GM23338 (cell line): ENCODE data around the gene SLCO4A1. TPM values are rescaled to one million over a fixed set of nuclear protein-coding genes. Genes with fewer than 3 reads are reported as not detected.

Source experiments
- ATAC-seq: fragments of 200-7000 bp; cut with Tn5 transposase; 3 replicates; pipeline ENCODE4 v1.9.1; 2020
- DNase-seq: peaks from one replicate; pipeline ENCODE4 v3.0.0-alpha.2; 2015; ENCODE audit warnings: low spot score
- H2AFZ ChIP-seq: fragments of 200-600 bp; sonication (generic); 2 replicates; pipeline ENCODE4 v1.8.0; 2016; ENCODE audit warnings: antibody characterized with exemption, mild to moderate bottlenecking, moderate library complexity
- H3F3A ChIP-seq: fragments of 200-600 bp; sonication (generic); replicated peaks from 2 replicates; pipeline ENCODE4 v1.8.0; 2017; ENCODE audit warnings: antibody characterized with exemption, mixed run types, low read depth
- H3K27ac ChIP-seq: fragments of 200-600 bp; sonication (generic); 2 replicates; pipeline ENCODE4 v1.6.1; 2016; ENCODE audit warnings: low read depth
- H3K27me3 ChIP-seq: fragments of 200-600 bp; sonication (generic); 2 replicates; pipeline ENCODE4 v1.8.0; 2016; ENCODE audit warnings: mild to moderate bottlenecking, mixed run types, moderate library complexity; ENCODE audit not compliant: insufficient read depth
- H3K36me3 ChIP-seq: fragments of 200-600 bp; sonication (generic); 2 replicates; pipeline ENCODE4 v1.8.0; 2016; ENCODE audit warnings: mild to moderate bottlenecking; ENCODE audit not compliant: insufficient read depth
- H3K4me1 ChIP-seq: fragments of 200-600 bp; sonication (generic); 2 replicates; pipeline ENCODE4 v1.8.0; 2016; ENCODE audit warnings: mild to moderate bottlenecking, moderate library complexity; ENCODE audit not compliant: insufficient read depth
- H3K4me2 ChIP-seq: fragments of 200-600 bp; sonication (generic); 2 replicates; pipeline ENCODE4 v1.7.1; 2017; ENCODE audit warnings: mixed run types
- H3K4me3 ChIP-seq: fragments of 200-600 bp; sonication (generic); 2 replicates; pipeline ENCODE4 v1.6.1; 2016; ENCODE audit warnings: mixed run types
- H3K79me2 ChIP-seq: fragments of 200-600 bp; sonication (generic); replicated peaks from 2 replicates; pipeline ENCODE4 v1.8.0; 2017; ENCODE audit warnings: mild to moderate bottlenecking; ENCODE audit not compliant: insufficient read depth
- H3K9me2 ChIP-seq: fragments of 200-600 bp; sonication (generic); 2 replicates; pipeline ENCODE4 v1.8.0; 2017; ENCODE audit not compliant: insufficient read depth
- H4K20me1 ChIP-seq: fragments of 200-600 bp; sonication (generic); replicated peaks from 2 replicates; pipeline ENCODE4 v1.8.0; 2017; ENCODE audit warnings: mild to moderate bottlenecking; ENCODE audit not compliant: insufficient read depth
- H3K27ac Mint-ChIP-seq: 2 replicates; pipeline ENCODE4 v1.8.0; 2020; ENCODE audit warnings: inconsistent platforms, mild to moderate bottlenecking, moderate library complexity, mixed read lengths
- H3K27me3 Mint-ChIP-seq: 3 replicates; pipeline ENCODE4 v1.8.0; 2022; ENCODE audit warnings: low read depth, mild to moderate bottlenecking, moderate library complexity, mixed read lengths, inconsistent platforms; ENCODE audit not compliant: insufficient read depth, poor library complexity
- H3K36me3 Mint-ChIP-seq: 3 replicates; pipeline ENCODE4 v1.8.0; 2021; ENCODE audit warnings: low read depth, mild to moderate bottlenecking, inconsistent platforms, moderate library complexity, mixed read lengths
- H3K4me1 Mint-ChIP-seq: 3 replicates; pipeline ENCODE4 v1.8.0; 2020; ENCODE audit warnings: mild to moderate bottlenecking, inconsistent platforms, mixed read lengths
- H3K4me3 Mint-ChIP-seq: 3 replicates; pipeline ENCODE4 v1.8.0; 2021; ENCODE audit warnings: moderate library complexity, mild to moderate bottlenecking, inconsistent platforms, mixed read lengths
- H3K9me3 Mint-ChIP-seq: 3 replicates; pipeline ENCODE4 v1.8.0; 2020; ENCODE audit warnings: moderate library complexity, mild to moderate bottlenecking, inconsistent platforms, mixed read lengths
- EZH2 ChIP-seq: fragments of 200-600 bp; sonication (generic); IDR thresholded peaks from one replicate; pipeline ENCODE4 v1.8.0; 2017; ENCODE audit warnings: antibody characterized with exemption, mild to moderate bottlenecking, low read depth; ENCODE audit not compliant: unreplicated experiment
- EZH2phosphoT487 ChIP-seq: fragments of 200-600 bp; sonication (generic); IDR thresholded peaks from one replicate; pipeline ENCODE4 v1.8.1; 2018; ENCODE audit warnings: antibody characterized with exemption; ENCODE audit not compliant: unreplicated experiment
- JUNB ChIP-seq: IDR thresholded peaks from one replicate; pipeline ENCODE4 v1.6.1; 2016; ENCODE audit warnings: antibody characterized with exemption; ENCODE audit not compliant: unreplicated experiment
- polyA plus RNA-seq: library from polyadenylated mRNA; unstranded; fragments of >200 nt; fragmentation: Nextera tagmentation; extraction: Ambion mirVana; gene quantifications from 2 replicates; pipeline ENCODE4 v1.2.1, GENCODE V29; 2016
- total RNA-seq: library from RNA; depleted of rRNA; stranded (reverse); fragments of >200 nt; shearing (Covaris generic); gene quantifications from 2 replicates; pipeline ENCODE4 v1.2.3, GENCODE V29; 2014
- TF ChIP-seq, protein P1 (sequence below): fragments of 250-450 bp; sonication (Bioruptor Pico); IDR thresholded peaks from 2 replicates; pipeline ENCODE4 v1.5.0; 2020; ENCODE audit warnings: mild to moderate bottlenecking, moderate library complexity
- TF ChIP-seq, protein P2 (sequence below): IDR thresholded peaks from one replicate; pipeline ENCODE4 v1.6.1; 2018; ENCODE audit warnings: antibody characterized with exemption; ENCODE audit not compliant: unreplicated experiment

SLCO4A1 gene
- total and polyA plus RNA-seq, 2 experiments from 2014 or later: 28.5 to 41.6 TPM

DNA sequence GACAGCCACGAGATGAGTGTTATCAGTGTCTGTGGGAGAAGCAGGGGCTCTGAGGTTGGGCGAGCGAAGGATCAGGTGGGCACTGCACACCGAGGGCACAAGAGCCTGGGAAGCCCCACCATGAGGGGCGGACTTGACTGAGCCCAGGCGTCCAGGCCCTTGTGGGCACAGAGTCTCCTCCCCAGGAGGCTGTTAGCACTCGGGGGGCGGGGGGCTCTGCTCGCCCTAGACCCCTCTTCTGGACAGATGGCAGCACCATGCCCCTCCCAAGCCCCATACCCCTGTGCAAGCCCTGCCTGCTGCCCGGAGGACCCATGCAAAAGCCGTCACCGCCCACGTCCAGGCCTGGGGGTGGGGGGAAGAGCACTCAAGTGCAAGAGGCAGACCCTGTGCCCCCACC, 21.7 kb upstream of the SLCO4A1 start (continued):
- TF ChIP-seq, protein P1, sequence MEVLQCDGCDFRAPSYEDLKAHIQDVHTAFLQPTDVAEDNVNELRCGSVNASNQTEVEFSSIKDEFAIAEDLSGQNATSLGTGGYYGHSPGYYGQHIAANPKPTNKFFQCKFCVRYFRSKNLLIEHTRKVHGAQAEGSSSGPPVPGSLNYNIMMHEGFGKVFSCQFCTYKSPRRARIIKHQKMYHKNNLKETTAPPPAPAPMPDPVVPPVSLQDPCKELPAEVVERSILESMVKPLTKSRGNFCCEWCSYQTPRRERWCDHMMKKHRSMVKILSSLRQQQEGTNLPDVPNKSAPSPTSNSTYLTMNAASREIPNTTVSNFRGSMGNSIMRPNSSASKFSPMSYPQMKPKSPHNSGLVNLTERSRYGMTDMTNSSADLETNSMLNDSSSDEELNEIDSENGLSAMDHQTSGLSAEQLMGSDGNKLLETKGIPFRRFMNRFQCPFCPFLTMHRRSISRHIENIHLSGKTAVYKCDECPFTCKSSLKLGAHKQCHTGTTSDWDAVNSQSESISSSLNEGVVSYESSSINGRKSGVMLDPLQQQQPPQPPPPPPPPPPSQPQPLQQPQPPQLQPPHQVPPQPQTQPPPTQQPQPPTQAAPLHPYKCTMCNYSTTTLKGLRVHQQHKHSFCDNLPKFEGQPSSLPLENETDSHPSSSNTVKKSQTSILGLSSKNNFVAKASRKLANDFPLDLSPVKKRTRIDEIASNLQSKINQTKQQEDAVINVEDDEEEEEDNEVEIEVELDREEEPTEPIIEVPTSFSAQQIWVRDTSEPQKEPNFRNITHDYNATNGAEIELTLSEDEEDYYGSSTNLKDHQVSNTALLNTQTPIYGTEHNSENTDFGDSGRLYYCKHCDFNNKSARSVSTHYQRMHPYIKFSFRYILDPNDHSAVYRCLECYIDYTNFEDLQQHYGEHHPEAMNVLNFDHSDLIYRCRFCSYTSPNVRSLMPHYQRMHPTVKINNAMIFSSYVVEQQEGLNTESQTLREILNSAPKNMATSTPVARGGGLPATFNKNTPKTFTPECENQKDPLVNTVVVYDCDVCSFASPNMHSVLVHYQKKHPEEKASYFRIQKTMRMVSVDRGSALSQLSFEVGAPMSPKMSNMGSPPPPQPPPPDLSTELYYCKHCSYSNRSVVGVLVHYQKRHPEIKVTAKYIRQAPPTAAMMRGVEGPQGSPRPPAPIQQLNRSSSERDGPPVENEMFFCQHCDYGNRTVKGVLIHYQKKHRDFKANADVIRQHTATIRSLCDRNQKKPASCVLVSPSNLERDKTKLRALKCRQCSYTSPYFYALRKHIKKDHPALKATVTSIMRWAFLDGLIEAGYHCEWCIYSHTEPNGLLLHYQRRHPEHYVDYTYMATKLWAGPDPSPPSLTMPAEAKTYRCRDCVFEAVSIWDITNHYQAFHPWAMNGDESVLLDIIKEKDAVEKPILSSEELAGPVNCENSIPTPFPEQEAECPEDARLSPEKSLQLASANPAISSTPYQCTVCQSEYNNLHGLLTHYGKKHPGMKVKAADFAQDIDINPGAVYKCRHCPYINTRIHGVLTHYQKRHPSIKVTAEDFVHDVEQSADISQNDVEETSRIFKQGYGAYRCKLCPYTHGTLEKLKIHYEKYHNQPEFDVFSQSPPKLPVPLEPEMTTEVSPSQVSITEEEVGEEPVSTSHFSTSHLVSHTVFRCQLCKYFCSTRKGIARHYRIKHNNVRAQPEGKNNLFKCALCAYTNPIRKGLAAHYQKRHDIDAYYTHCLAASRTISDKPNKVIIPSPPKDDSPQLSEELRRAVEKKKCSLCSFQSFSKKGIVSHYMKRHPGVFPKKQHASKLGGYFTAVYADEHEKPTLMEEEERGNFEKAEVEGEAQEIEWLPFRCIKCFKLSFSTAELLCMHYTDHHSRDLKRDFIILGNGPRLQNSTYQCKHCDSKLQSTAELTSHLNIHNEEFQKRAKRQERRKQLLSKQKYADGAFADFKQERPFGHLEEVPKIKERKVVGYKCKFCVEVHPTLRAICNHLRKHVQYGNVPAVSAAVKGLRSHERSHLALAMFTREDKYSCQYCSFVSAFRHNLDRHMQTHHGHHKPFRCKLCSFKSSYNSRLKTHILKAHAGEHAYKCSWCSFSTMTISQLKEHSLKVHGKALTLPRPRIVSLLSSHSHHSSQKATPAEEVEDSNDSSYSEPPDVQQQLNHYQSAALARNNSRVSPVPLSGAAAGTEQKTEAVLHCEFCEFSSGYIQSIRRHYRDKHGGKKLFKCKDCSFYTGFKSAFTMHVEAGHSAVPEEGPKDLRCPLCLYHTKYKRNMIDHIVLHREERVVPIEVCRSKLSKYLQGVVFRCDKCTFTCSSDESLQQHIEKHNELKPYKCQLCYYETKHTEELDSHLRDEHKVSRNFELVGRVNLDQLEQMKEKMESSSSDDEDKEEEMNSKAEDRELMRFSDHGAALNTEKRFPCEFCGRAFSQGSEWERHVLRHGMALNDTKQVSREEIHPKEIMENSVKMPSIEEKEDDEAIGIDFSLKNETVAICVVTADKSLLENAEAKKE (CRISPR knock-in tag): no peak
- TF ChIP-seq EZH2: no peak
- TF ChIP-seq JUNB: no peak

DNA sequence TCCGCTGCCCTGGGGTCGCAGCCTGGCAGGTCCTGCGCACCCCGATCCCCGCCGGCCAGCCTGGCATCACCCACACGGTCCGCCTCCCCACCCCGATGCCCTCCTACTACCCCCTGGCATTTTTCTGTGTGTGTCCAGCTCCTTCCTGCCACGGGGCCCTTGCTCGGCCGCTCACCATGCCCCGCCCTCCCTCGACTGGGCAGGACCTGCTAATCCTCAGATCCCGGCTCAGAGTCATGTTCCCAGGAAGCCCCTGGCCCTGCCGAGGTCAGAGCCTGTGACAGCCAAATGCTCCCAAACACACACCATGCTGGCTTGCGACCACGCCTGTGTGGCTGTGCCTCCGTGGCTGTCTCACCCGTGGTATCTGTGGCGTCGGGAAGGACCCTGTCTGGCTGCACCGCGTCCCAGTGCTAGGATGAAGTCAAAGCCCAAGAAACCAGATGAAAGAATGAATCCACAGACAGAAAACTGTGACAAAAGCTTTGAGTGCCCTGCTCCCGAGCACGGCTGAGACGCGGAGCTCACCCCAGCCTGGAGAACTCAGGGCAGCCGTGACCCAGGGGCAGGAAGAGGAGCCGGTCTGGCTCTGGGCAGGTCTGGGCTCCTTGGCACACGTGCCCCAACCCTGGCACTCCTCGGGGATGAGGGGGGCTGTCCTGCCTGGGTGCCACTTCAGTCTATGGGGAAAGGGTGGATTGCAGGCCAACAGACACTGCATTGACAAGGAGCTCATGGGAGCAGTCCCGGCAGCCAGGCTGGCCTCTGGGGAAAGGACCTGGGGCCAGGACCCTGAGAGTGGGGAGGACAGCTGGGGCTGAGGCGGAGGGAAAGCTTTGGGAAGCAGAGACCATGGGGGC, 20.8 kb upstream of the SLCO4A1 start:
- Mint-ChIP-seq H3K36me3 (no peaks in the 10 kb centered on the region), H3K27ac (no peak overlapping the region), H3K4me3 (no peak overlapping the region), H3K27me3 (no peaks in the 10 kb centered on the region), H3K9me3 (no peaks in the 10 kb centered on the region), H3K4me1 (peaks cover 19% of the 10 kb centered on the region)
- Histone ChIP-seq H3K79me2 (no peaks in the 10 kb centered on the region), H3K4me3 (no peak overlapping the region), H3F3A (0 out of 2 replicates have a peak, but pooled peaks cover 3% of the 10 kb centered on the region), H3K4me1 (peaks cover 14% of the 10 kb centered on the region), H3K36me3 (no peaks in the 10 kb centered on the region), H2AFZ (no peak overlapping the region), H3K4me2 (no peak overlapping the region), H3K9me2 (no peaks in the 10 kb centered on the region), H3K27me3 (no peaks in the 10 kb centered on the region), H4K20me1 (no peaks in the 10 kb centered on the region), H3K27ac (no peak overlapping the region)
- ATAC-seq (no peak), DNase-seq (no peak)
- TF ChIP-seq EZH2phosphoT487: no peak
- TF ChIP-seq, protein P2, sequence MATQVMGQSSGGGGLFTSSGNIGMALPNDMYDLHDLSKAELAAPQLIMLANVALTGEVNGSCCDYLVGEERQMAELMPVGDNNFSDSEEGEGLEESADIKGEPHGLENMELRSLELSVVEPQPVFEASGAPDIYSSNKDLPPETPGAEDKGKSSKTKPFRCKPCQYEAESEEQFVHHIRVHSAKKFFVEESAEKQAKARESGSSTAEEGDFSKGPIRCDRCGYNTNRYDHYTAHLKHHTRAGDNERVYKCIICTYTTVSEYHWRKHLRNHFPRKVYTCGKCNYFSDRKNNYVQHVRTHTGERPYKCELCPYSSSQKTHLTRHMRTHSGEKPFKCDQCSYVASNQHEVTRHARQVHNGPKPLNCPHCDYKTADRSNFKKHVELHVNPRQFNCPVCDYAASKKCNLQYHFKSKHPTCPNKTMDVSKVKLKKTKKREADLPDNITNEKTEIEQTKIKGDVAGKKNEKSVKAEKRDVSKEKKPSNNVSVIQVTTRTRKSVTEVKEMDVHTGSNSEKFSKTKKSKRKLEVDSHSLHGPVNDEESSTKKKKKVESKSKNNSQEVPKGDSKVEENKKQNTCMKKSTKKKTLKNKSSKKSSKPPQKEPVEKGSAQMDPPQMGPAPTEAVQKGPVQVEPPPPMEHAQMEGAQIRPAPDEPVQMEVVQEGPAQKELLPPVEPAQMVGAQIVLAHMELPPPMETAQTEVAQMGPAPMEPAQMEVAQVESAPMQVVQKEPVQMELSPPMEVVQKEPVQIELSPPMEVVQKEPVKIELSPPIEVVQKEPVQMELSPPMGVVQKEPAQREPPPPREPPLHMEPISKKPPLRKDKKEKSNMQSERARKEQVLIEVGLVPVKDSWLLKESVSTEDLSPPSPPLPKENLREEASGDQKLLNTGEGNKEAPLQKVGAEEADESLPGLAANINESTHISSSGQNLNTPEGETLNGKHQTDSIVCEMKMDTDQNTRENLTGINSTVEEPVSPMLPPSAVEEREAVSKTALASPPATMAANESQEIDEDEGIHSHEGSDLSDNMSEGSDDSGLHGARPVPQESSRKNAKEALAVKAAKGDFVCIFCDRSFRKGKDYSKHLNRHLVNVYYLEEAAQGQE: no peak
